Activated CD4-positive, alpha-beta T cell treated with anti-CD3 and anti-CD28 coated beads for 24 hours (primary cell): ENCODE data around the gene NR4A2.
"Not testable (repeated sequence)": the region's sequence is repeated elsewhere in the genome, so short reads cannot be mapped to it uniquely, and the experiment has no call there.

Experiments
- DNase-seq, 2 donors: peaks; one replicate each; pipeline ENCODE4 v3.0.0-alpha.2; 2020; ENCODE audit warnings: low read depth in 2 of 2

NR4A2 gene

GRCh38 chr2:156321243-156321904 is 11.1 kb downstream of the NR4A2 start:
- DNase-seq: no peak

- no peak for DNase-seq
Measured at GRCh38 chr2:156320486-156321098, 11.9 kb downstream of the NR4A2 start.

GRCh38 chr2:156319811-156320485 is 12.6 kb downstream of the NR4A2 start:
- DNase-seq: no peak

- no peak for DNase-seq
Measured at GRCh38 chr2:156317631-156318030, 14.9 kb downstream of the NR4A2 start.

- DNase-seq: no peak
Measured at GRCh38 chr2:156311976-156312375, 20.5 kb downstream of the NR4A2 start.

GRCh38 chr2:156310773-156311172 is 21.7 kb downstream of the NR4A2 start:
- no peak for DNase-seq

- no peak for DNase-seq
Measured at GRCh38 chr2:156309917-156310316, 22.6 kb downstream of the NR4A2 start.

- no peak for DNase-seq
Measured at GRCh38 chr2:156309167-156309566, 23.4 kb downstream of the NR4A2 start.

- DNase-seq: no peak
Measured at GRCh38 chr2:156306821-156307220, 25.7 kb downstream of the NR4A2 start.

GRCh38 chr2:156305121-156305520 is 27.4 kb downstream of the NR4A2 start:
- DNase-seq: no peak

GRCh38 chr2:156300337-156300736 is 32.2 kb downstream of the NR4A2 start:
- no peak for DNase-seq

- DNase-seq: no peak
Measured at GRCh38 chr2:156294945-156295580, 37.5 kb downstream of the NR4A2 start.

- DNase-seq: not testable (repeated sequence)
Measured at GRCh38 chr2:156293382-156293781, 39.1 kb downstream of the NR4A2 start.

- no peak for DNase-seq
Measured at GRCh38 chr2:156279446-156280150, 52.9 kb downstream of the NR4A2 start.
